ENCODE results near the gene RER1.

Gene RER1

GRCh38 chr1:2391041-2391930, at the start of gene RER1, which contains the start of gene MORN1:
TSS of gene RER1 (plus strand) at chr1:2391841. CDS start at chr1:2395791, 3,950 bp downstream.
TSS of gene MORN1 (minus strand) at chr1:2391554. CDS start at chr1:2391533, 21 bp downstream.
- DNase-seq (ENCODE audit: low spot score), result peak; percentile 99

DNA sequence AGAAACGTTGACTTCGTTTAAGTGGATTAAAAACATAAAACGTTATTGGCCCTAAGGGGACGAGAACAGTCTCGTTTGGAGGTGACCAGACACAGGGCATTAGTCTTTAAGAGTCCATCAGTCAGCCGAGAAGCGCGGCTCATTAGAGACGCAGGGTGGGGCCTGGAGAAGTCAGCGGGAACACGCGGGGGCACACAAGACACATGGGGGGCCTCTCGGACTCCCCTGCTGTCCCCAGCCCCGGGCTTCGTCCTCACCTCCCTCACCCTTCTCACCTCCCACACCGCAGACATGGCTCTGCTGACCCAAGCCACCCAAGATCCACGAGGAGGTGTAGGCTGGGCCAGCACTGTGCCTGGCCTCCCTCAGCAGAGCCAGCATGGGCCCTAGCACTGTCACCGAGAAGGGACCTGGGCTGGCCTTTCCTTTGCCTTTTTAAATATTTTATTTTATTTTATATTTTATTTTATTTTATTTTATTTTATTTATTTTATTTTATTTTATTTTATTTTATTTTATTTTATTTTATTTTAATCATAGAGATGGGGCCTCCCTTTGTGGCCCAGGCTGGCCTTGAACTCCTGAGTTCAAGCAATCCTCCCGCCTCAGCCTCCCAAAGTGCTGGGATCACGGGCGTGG, 49.1 kb upstream of the RER1 start:
- DNase-seq (ENCODE audit: low spot score), result no peak

- no peak for DNase-seq (ENCODE audit: low spot score)
These were observed 48.4 kb upstream of the RER1 start for GRCh38 chr1:2343023-2343935.

GRCh38 chr1:2344121-2344681, 47.4 kb upstream of the RER1 start:
- DNase-seq (ENCODE audit: low spot score), result no peak

- no peak for DNase-seq (ENCODE audit: low spot score)
These were observed 46.8 kb upstream of the RER1 start for GRCh38 chr1:2344744-2345296.

DNA sequence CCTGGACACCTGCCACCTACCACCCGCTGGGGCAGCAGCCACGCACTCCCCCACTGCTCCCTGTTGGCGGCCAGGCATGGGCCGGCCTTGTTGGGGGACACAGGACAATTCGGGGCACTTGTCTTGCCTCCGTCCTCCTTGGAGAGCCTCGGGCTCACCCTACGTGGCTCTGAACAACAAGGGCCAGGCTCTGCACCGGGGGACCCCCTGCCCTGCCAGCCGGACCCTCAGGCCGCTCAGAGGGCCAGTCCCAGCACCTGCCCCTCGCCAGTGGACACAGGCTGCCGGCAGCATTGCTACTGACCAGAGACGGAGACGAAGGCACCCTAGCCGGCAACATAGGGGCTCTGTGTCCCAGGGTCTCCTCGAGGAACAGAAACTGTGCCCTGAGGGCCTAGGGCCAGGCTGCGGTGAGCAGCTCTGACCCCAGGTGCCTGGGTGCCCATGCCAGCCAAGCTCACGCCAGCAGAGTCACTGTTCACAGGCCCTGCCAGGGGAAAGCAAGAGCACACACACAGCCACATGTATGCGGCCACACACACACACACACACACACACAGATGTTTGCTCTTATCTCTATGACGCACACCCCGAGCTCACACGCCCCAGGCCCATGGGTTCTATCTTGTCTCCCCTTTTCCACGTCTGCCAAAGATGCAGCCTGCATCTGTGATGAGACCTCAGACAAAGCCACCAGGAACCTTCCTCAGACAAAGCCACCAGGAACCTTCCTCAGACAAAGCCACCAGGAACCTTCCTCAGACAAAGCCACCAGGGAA, 46.2 kb upstream of the RER1 start:
- DNase-seq (ENCODE audit: low spot score), result no peak

DNA sequence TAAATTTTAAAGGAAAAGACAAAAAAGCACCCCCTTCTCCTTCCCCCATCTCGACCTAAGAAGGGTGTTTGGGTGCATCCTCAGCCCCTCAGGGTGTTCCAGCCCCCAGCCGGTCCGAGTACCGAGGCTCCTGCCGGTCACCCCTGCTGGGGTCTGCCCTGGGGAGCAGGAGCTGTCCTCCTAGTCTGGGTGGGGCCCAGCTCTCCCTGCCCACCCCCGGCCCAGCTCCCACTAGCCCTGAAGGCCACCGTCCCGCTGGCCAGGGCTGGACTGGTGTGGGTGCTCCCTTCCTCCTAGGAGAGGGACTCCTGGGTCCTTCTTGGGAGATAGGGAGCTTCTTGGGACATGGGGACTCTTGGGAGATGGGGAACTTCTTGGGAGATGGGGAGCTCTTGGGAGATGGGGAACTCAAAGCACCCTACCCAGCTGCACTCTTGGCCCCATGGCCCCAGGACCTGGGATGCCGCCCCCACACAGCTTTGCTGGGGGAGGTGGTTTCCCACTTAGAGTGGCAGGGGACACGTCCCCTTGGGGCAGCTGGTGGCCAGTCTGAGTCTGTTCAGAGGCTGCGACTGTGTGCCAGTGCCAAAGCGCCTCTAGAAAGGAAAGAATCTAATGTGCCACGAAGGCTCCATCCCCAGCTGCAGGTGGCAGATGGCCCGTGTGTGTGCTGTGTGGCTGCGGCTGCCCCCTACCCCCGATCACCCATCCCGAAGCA, 44.8 kb upstream of the RER1 start:
- DNase-seq (ENCODE audit: low spot score), result no peak

GRCh38 chr1:2347409-2347785, 44.2 kb upstream of the RER1 start:
- DNase-seq (ENCODE audit: low spot score), result no peak

DNA sequence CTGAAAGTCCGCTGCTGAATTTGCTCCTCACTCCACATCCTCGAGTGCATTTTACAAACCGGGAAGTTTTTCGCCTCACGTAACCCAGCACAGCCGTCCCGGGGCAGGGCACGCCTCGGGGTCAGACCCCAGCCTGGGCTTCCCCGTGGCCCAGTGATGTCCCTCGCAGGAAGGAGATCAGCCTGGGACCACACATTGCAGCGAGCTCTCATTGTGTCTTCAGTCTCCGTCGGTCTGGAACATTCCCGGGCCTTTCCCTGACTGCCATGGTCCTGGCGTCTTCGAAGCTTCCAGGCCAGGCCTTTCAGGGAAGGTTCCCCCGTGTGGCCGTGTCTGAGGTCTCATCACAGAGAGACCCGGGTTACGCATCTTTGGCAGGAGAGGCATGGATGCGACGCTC, 43.7 kb upstream of the RER1 start:
- no peak for DNase-seq (ENCODE audit: low spot score)

DNA sequence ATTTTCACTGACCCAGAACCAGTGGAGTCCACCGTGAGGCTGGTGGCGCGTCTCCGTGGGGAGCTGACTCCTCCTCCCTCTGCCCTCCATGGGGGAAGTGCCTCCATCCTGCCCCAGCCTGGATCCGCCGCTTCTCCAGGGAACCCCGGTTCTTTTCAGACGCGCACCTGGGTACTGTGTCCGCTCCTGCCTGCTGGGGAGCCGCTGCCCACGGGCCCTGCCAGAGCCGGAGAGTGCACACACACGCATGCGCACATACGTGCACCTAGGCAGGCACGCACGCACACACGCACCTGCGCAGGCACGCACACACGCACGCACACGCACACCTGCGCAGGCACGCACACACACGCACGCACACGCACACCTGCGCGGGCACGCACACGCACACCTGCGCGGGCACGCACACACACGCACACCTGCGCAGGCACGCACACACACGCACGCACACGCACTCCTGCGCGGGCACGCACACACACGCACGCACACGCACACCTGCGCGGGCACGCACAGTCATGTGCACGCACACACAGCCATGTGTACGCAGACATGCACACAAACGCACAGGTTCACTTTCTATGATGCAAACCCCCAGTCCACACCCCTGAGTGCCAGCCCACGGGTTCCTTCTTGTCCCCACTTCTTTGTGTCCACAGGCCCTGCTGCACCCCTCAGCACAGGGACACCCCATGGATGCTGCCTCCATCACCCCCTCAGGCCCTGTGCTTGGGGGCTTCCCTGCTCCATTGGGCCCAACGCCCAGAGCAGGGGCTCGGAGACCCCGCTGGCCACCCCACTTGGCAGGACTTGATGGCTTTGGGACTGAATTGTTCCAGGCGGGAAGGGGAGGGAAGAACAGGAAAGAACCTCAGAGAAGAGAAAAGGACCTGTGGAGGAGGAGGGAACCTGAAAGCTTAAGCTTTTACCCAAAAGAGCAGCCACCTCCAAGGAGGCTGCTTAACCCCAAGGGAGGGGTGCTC, 43.0 kb upstream of the RER1 start:
- DNase-seq (ENCODE audit: low spot score), result no peak

DNA sequence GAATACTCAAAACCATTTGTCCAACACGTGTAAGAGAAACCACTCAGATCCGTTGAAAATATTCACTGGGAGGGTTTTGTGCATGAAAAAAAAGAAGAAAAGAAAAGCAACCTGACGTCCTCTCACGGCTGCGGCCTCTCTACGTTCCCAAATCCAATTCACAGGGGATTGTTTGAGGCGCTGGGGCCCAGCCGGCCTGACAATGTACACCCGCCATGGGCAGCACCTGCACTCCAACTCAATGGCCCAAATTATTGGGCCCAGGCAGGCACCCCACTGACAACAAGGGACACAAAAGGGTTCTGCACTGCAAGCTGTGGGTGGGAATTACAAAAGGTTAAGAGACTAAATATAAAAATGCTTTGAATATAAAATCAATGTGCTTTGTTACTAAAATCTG, 41.8 kb upstream of the RER1 start:
- no peak for DNase-seq (ENCODE audit: low spot score)

GRCh38 chr1:2350501-2350900, 41.1 kb upstream of the RER1 start:
- DNase-seq (ENCODE audit: low spot score), result no peak

- no peak for DNase-seq (ENCODE audit: low spot score)
These were observed 40.6 kb upstream of the RER1 start for GRCh38 chr1:2350911-2351655.

- DNase-seq (ENCODE audit: low spot score), result no peak
These were observed 39.9 kb upstream of the RER1 start for GRCh38 chr1:2351723-2352122.

- no peak for DNase-seq (ENCODE audit: low spot score)
These were observed 39.2 kb upstream of the RER1 start for GRCh38 chr1:2352341-2352896.

DNA sequence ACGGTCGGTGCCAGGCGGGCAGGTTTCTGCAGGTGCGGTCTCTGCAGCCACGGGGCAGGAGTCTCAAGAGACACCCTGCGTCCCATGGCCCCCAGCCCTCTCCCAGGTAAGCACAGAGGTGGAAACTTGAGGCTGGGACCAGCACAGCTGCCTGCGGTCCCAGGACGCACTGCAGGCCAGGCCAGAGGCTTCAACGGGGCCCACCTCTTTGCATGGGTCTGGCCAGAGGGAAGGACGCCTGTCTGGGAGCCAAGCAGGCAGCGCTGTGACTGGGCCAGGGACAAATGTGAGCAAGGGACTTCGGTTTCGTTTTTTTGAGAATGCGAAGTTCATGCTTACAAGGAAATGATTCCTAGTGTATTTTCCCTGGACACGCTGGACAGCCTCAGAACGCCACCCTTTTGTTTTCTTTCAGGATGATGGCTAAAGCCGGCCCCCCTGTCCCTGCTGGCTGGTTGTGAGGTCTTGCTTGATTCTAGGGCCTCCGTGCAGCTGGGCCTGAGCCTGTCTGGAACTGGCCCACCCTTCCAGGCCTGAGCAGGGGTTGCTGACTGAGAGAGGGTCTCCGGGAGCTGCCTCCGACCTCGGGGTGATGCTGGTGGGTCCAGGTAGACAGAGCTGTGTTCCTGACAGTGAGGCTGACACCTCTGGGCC, 38.6 kb upstream of the RER1 start:
- DNase-seq (ENCODE audit: low spot score), result no peak
